Stimulated activated CD4-positive, alpha-beta T cell treated with anti-CD3 and anti-CD28 coated beads, Interleukin-12 subunit alpha, Interleukin-12 subunit beta, amount 100 ng/mL, for 48 hours (primary cell): ENCODE measurements around the gene TMEM234.
A peak's percentile ranks its signal among the peaks of the same experiment; 100 is the strongest.

Experiments
- DNase-seq, 3 donors: peaks; one replicate each; pipeline ENCODE4 v3.0.0-alpha.2; 2020; ENCODE audit warnings: low read depth in 2 of 3, low spot score in 1 of 3

TMEM234 gene

GRCh38 chr1:32201011-32201855 is 20.9 kb downstream of the TMEM234 start:
- peak in 2 of 3 donors; percentile 64 to 68 for DNase-seq

- DNase-seq = peak in 2 of 3 donors; percentile 36 to 43
These were observed 21.7 kb downstream of the TMEM234 start, which contains the start of gene CCDC28B for GRCh38 chr1:32200226-32201010. TSS of gene CCDC28B (plus strand) at chr1:32200595. CDS start at chr1:32201936, 1,341 bp downstream.

GRCh38 chr1:32199717-32200072 is 22.5 kb downstream of the TMEM234 start:
- DNase-seq = no peak

- no peak for DNase-seq
These were observed 23.0 kb downstream of the TMEM234 start for GRCh38 chr1:32199043-32199716.

GRCh38 chr1:32198237-32199042 is 23.7 kb downstream of the TMEM234 start:
- DNase-seq = no peak

- DNase-seq = no peak
These were observed 24.3 kb downstream of the TMEM234 start for GRCh38 chr1:32197837-32198236.

- no peak for DNase-seq
These were observed 25.1 kb downstream of the TMEM234 start for GRCh38 chr1:32197074-32197473.

- DNase-seq = no peak
These were observed 26.0 kb downstream of the TMEM234 start for GRCh38 chr1:32195972-32196823.

- DNase-seq = no peak
These were observed 26.6 kb downstream of the TMEM234 start for GRCh38 chr1:32195531-32195930.

GRCh38 chr1:32194984-32195383 is 27.2 kb downstream of the TMEM234 start:
- DNase-seq = no peak

GRCh38 chr1:32192220-32192948 is 29.8 kb downstream of the TMEM234 start:
- no peak for DNase-seq

- no peak for DNase-seq
These were observed 34.3 kb downstream of the TMEM234 start for GRCh38 chr1:32187850-32188249.

GRCh38 chr1:32186491-32186890 is 35.7 kb downstream of the TMEM234 start:
- DNase-seq = no peak

- no peak for DNase-seq
These were observed 36.1 kb downstream of the TMEM234 start for GRCh38 chr1:32186077-32186476.

GRCh38 chr1:32184650-32185049 is 37.5 kb downstream of the TMEM234 start:
- DNase-seq = no peak

- no peak for DNase-seq
These were observed 40.1 kb downstream of the TMEM234 start for GRCh38 chr1:32182060-32182459.

- no peak for DNase-seq
These were observed 40.6 kb downstream of the TMEM234 start for GRCh38 chr1:32181563-32181962.

GRCh38 chr1:32181065-32181464 is 41.1 kb downstream of the TMEM234 start:
- no peak for DNase-seq
